RWPE2 (cell line): ENCODE results near the gene HOXC5.

Experiments used
- ATAC-seq: fragments of 200-7000 bp; cut with Tn5 transposase; 3 replicates; pipeline ENCODE4 v1.9.1; 2021; ENCODE audit warnings: low read depth
- DNase-seq: peaks from one replicate; pipeline ENCODE4 v3.0.0-alpha.2; 2020; ENCODE audit warnings: low spot score
- H3K27ac ChIP-seq: fragments of 450-650 bp; 2 replicates; pipeline ENCODE4 v1.5.1; 2017; ENCODE audit warnings: mild to moderate bottlenecking; ENCODE audit not compliant: poor library complexity, severe bottlenecking
- H3K27me3 ChIP-seq: fragments of 250-450 bp; sonication (Bioruptor Pico); 2 replicates; pipeline ENCODE4 v1.5.1; 2021; ENCODE audit warnings: mild to moderate bottlenecking, moderate library complexity; ENCODE audit not compliant: insufficient read depth, poor library complexity, severe bottlenecking
- H3K36me3 ChIP-seq: fragments of 250-450 bp; sonication (Bioruptor Pico); 2 replicates; pipeline ENCODE4 v1.5.1; 2020; ENCODE audit warnings: low read depth, mild to moderate bottlenecking, moderate library complexity
- H3K4me1 ChIP-seq: fragments of 250-450 bp; sonication (Bioruptor Pico); 2 replicates; pipeline ENCODE4 v1.5.1; 2021; ENCODE audit warnings: mild to moderate bottlenecking, moderate library complexity; ENCODE audit not compliant: insufficient read depth, poor library complexity, severe bottlenecking
- H3K4me3 ChIP-seq: fragments of 250-450 bp; sonication (Bioruptor Pico); 2 replicates; pipeline ENCODE4 v1.5.1; 2021; ENCODE audit warnings: mild to moderate bottlenecking, moderate library complexity; ENCODE audit not compliant: severe bottlenecking
- H3K9me3 ChIP-seq: fragments of 250-450 bp; sonication (Bioruptor Pico); 2 replicates; pipeline ENCODE4 v1.5.1; 2021; ENCODE audit warnings: mild to moderate bottlenecking, moderate library complexity; ENCODE audit not compliant: severe bottlenecking
- CTCF ChIP-seq: fragments of 450-650 bp; IDR thresholded peaks from one replicate; pipeline ENCODE4 v1.5.1; 2017; ENCODE audit warnings: mild to moderate bottlenecking, moderate library complexity; ENCODE audit not compliant: poor library complexity, severe bottlenecking

HOXC5 gene

GRCh38 chr12:54001283-54002187 lies 31.3 kb upstream of the HOXC5 start:
- H3K27ac ChIP-seq: no peak overlapping the region
- ATAC-seq (no peak), DNase-seq (no peak)
- TF ChIP-seq CTCF: no peak
- no peaks in the 10 kb centered on the region for H3K4me1 ChIP-seq
- H3K36me3 ChIP-seq: no peaks in the 10 kb centered on the region
- no peaks in the 10 kb centered on the region for H3K9me3 ChIP-seq
- H3K27me3 ChIP-seq: peaks cover 90% of the 10 kb centered on the region
- no peak overlapping the region for H3K4me3 ChIP-seq

DNA sequence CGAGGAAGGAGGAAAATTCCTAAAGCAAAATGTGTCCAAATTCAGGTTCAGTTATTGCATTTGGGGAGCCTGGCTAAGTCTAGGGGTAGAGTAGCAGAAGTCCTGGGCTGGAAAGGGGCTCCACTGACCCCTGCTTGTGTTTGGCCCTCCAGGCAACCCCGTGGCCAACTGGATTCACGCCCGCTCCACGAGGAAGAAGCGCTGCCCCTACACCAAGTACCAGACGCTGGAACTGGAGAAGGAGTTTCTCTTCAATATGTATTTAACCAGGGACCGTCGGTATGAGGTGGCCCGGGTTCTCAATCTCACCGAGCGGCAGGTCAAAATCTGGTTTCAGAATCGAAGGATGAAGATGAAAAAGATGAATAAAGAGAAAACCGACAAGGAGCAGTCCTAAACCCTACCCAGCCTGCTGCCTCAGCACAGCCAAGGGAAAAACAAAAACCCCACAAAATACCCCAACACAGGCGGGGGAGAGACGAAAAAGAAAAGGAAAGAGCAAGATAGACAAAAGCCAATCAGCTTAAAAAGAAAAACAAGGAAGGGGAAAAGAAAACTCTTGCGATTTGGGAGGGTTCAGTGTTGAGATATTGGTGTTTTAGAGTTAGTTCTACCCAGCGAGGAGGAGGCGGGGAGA lies 30.5 kb upstream of the HOXC5 start:
- DNase-seq (no peak), ATAC-seq (no peak)
- Histone ChIP-seq H3K36me3 (no peaks in the 10 kb centered on the region), H3K4me3 (no peak overlapping the region), H3K27me3 (peaks cover 90% of the 10 kb centered on the region), H3K9me3 (no peaks in the 10 kb centered on the region), H3K27ac (no peak overlapping the region), H3K4me1 (no peaks in the 10 kb centered on the region)
- no peak for TF ChIP-seq CTCF

DNA sequence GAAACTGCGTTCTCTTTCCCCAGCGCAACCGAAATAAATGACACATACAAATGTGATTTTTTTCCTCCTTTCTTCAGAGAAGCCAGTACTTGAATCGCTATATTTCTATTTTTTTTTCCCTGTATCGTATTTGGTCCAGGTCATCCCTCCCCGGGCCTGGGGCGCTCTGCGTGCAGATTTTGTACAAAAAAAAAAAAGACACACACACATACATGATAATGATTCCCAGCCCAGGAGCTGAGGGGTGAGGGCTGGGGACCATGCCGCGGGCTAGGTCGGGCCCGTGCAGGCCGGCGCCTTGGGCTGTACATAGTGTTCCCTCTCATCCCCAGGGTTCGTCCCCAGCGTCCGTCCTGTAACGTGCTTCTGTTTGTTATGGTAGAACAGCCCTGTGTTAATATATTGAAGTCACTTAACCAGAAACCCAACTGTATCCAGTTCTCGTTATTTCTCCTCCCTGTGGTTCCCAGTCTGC lies 29.9 kb upstream of the HOXC5 start:
- Histone ChIP-seq H3K27ac (no peak overlapping the region), H3K9me3 (no peaks in the 10 kb centered on the region), H3K4me1 (no peaks in the 10 kb centered on the region), H3K4me3 (no peak overlapping the region), H3K36me3 (no peaks in the 10 kb centered on the region), H3K27me3 (peaks cover 90% of the 10 kb centered on the region)
- ATAC-seq (no peak), DNase-seq (no peak)
- TF ChIP-seq CTCF: no peak

DNA sequence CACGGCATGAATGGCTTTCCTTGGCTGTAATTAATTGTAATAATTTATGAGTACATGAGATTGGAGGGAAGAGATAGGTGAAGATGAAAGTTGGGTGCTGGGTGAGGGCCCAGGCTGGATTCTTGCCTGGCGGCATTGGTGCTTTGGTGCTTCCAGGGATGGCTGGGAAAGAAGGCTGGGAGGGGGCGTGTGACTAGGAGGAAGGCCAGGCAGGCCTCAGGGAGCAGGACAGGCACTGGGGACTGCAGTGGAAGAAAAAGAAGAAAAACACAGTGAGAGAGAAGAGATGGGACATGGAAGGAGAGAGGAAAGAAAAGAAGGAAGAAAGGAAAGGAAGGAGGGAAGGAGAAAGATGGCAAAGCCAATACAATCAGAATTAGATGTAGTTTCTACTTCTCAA lies 29.2 kb upstream of the HOXC5 start:
- H3K4me3 ChIP-seq: no peak overlapping the region
- no peaks in the 10 kb centered on the region for H3K4me1 ChIP-seq
- H3K27me3 ChIP-seq: peaks cover 88% of the 10 kb centered on the region
- TF ChIP-seq CTCF: no peak
- no peak overlapping the region for H3K27ac ChIP-seq
- H3K9me3 ChIP-seq: no peaks in the 10 kb centered on the region
- DNase-seq: no peak
- ATAC-seq: no peak
- no peaks in the 10 kb centered on the region for H3K36me3 ChIP-seq
